HCT116 (cell line): ENCODE measurements around the gene SERGEF. TPM values are rescaled to one million over a fixed set of nuclear protein-coding genes. Genes with fewer than 3 reads are reported as not detected.

ENCODE experiments used
- ATAC-seq: fragments of 200-7000 bp; cut with Tn5 transposase; 2 replicates; pipeline ENCODE4 v1.9.1; 2020; ENCODE audit warnings: mild to moderate bottlenecking, moderate library complexity
- BruUV-seq: library from RNA; stranded (reverse); fragments of 400-500 nt; replicated peaks from 2 replicates; lab custom pipeline; 2021; lab: Mats Ljungman, UMichigan
- CTCF ChIA-PET: fragments of 300-600 bp; sonication (Branson Sonifier 250); formaldehyde crosslinking; loops from one replicate; lab custom pipeline; 2021; ENCODE audit warnings: antibody characterized with exemption; lab: Charles Lee
- POLR2A ChIA-PET: fragments of 300-600, 350-600 bp; sonication (Branson Sonifier 250); formaldehyde crosslinking; loops from one replicate; lab custom pipeline; 2021; ENCODE audit warnings: antibody characterized with exemption; lab: Charles Lee
- RAD21 ChIA-PET, 2 experiments: fragments of 300-600 bp; sonication (Branson Sonifier 250); formaldehyde crosslinking; loops; one replicate each; lab custom pipeline; 2023; ENCODE audit warnings: low total read pairs in 2 of 2; ENCODE audit not compliant: uncharacterized antibody in 2 of 2, unreplicated experiment in 2 of 2, low non-redundant PET in 1 of 2; lab: Charles Lee
- DNase-seq: peaks from one replicate; pipeline ENCODE4 v3.0.0-alpha.2; 2010; ENCODE audit warnings: low read depth, low spot score
- H2AFZ ChIP-seq: fragments of 200-600 bp; shearing (Covaris generic), sonication (generic); 2 replicates; pipeline ENCODE4 v1.6.1; 2017; ENCODE audit warnings: low read depth, mixed run types, mixed read lengths, antibody characterized with exemption, low read length; ENCODE audit not compliant: poor library complexity, severe bottlenecking
- H3K27ac ChIP-seq: 2 replicates; pipeline ENCODE4 v1.5.1; 2012; ENCODE audit warnings: low read depth, low read length
- H3K27me3 ChIP-seq: fragments of 200-600 bp; sonication (generic); 2 replicates; pipeline ENCODE4 v1.6.1; 2016; ENCODE audit warnings: mixed run types, low read length, mixed read lengths; ENCODE audit not compliant: insufficient read depth
- H3K36me3 ChIP-seq, 2 experiments: fragments of 200-500 bp in 1 of 2; fragments of 200-600 bp in 1 of 2; sonication (Bioruptor generic) in 1 of 2; sonication (generic) in 1 of 2; 2 replicates each; pipeline versions ENCODE4 v1.5.1 to v1.6.1; 2014 to 2016; ENCODE audit warnings: low read length in 2 of 2, inconsistent platforms in 1 of 2, mixed read lengths in 1 of 2, mixed run types in 1 of 2; ENCODE audit not compliant: insufficient read depth in 2 of 2, control insufficient read depth in 1 of 2
- H3K4me1 ChIP-seq, 2 experiments: fragments of 200-600 bp in 1 of 2; sonication (generic) in 1 of 2; 2 replicates each; pipeline versions ENCODE4 v1.5.1 to v1.6.1; 2012 to 2017; ENCODE audit warnings: low read length in 2 of 2, inconsistent platforms in 1 of 2, mild to moderate bottlenecking in 1 of 2, mixed read lengths in 1 of 2, mixed run types in 1 of 2, moderate library complexity in 1 of 2; ENCODE audit not compliant: insufficient read depth in 2 of 2, control insufficient read depth in 1 of 2
- H3K4me2 ChIP-seq: fragments of 200-600 bp; sonication (generic); 2 replicates; pipeline ENCODE4 v1.6.1; 2017; ENCODE audit warnings: mixed run types, low read length, mixed read lengths
- H3K4me3 ChIP-seq, 2 experiments: fragments of 200-600 bp in 1 of 2; sonication (generic) in 1 of 2; replicated peaks in 1 of 2; 2 replicates each; pipeline ENCODE4 v1.5.1; 2011 to 2016; ENCODE audit warnings: low read length in 2 of 2, control low read depth in 1 of 2, low read depth in 1 of 2, mild to moderate bottlenecking in 1 of 2, mixed read lengths in 1 of 2, mixed run types in 1 of 2
- H3K79me2 ChIP-seq: fragments of 200-600 bp; sonication (generic); 2 replicates; pipeline ENCODE4 v1.6.1; 2017; ENCODE audit warnings: mild to moderate bottlenecking, mixed run types, low read length, moderate library complexity, mixed read lengths; ENCODE audit not compliant: insufficient read depth
- H3K9ac ChIP-seq: fragments of 200-600 bp; sonication (generic); 2 replicates; pipeline ENCODE4 v1.6.1; 2016; ENCODE audit warnings: low read length, mixed read lengths
- H3K9me2 ChIP-seq: fragments of 200-600 bp; sonication (generic), shearing (Covaris generic); 2 replicates; pipeline ENCODE4 v1.6.1; 2017; ENCODE audit warnings: mixed run types, mild to moderate bottlenecking, moderate library complexity; ENCODE audit not compliant: insufficient read depth
- H3K9me3 ChIP-seq, 2 experiments: fragments of 200-500 bp in 1 of 2; fragments of 200-600 bp in 1 of 2; sonication (Bioruptor generic) in 1 of 2; sonication (generic) in 1 of 2; 2 replicates each; pipeline ENCODE4 v1.6.1; 2014 to 2017; ENCODE audit warnings: low read length in 2 of 2, mixed read lengths in 2 of 2, inconsistent platforms in 1 of 2, low read depth in 1 of 2, mild to moderate bottlenecking in 1 of 2, mixed run types in 1 of 2, moderate library complexity in 1 of 2; ENCODE audit not compliant: control insufficient read depth in 1 of 2, insufficient read depth in 1 of 2
- H4K20me1 ChIP-seq: fragments of 200-600 bp; sonication (generic), shearing (Covaris generic); 2 replicates; pipeline ENCODE4 v1.6.1; 2017; ENCODE audit warnings: mixed run types, mild to moderate bottlenecking, moderate library complexity; ENCODE audit not compliant: insufficient read depth
- CBX3 ChIP-seq: IDR thresholded peaks from 2 replicates; pipeline ENCODE4 v1.6.1; 2012; ENCODE audit warnings: low read depth
- CEBPB ChIP-seq: IDR thresholded peaks from 2 replicates; pipeline ENCODE4 v1.6.1; 2012; ENCODE audit warnings: low read depth
- CTCF ChIP-seq, 3 experiments: fragments of 200-600 bp in 1 of 3; sonication (generic) in 1 of 3; IDR thresholded peaks in 2 of 3; conservative IDR thresholded peaks in 1 of 3; 2 replicates each; pipeline ENCODE4 v1.5.1; 2012 to 2017; ENCODE audit warnings: low read depth in 2 of 3, low read length in 2 of 3, antibody characterized with exemption in 1 of 3, borderline replicate concordance in 1 of 3, control low read depth in 1 of 3, mild to moderate bottlenecking in 1 of 3, mixed read lengths in 1 of 3, mixed run types in 1 of 3, moderate library complexity in 1 of 3; ENCODE audit not compliant: insufficient read depth in 1 of 3
- POLR2A ChIP-seq: IDR thresholded peaks from 2 replicates; pipeline ENCODE4 v1.7.0; 2011; ENCODE audit warnings: borderline replicate concordance; ENCODE audit not compliant: insufficient read depth, insufficient read length; ENCODE audit errors: extremely low read depth
- RAD21 ChIP-seq: IDR thresholded peaks from 2 replicates; pipeline ENCODE4 v1.6.1; 2012; ENCODE audit warnings: low read depth, mild to moderate bottlenecking
- SP1 ChIP-seq: IDR thresholded peaks from 2 replicates; pipeline ENCODE4 v1.6.1; 2012; ENCODE audit warnings: low read depth
- intact Hi-C: fragments of 100-400 bp; cut with micrococcal nuclease; formaldehyde crosslinking; loops from 2 replicates; pipeline ENCODE4 v1.10.0; 2022
- total RNA-seq: library from RNA; stranded (reverse); gene quantifications from one replicate; pipeline ENCODE4 v1.2.1, GENCODE V29; 2021; ENCODE audit not compliant: unreplicated experiment
- TF ChIP-seq, protein P1 (sequence below): IDR thresholded peaks from 2 replicates; pipeline ENCODE4 v1.6.1; 2012

Gene SERGEF
- total RNA-seq, 1 experiment from 2014 or later = 32.8 TPM

GRCh38 chr11:17743026-17743807 lies 269.6 kb downstream of the SERGEF start:
- H3K27ac ChIP-seq = no peak overlapping the region
- ATAC-seq = no peak
- POLR2A ChIA-PET = no interaction called here
- TF ChIP-seq, protein P1, sequence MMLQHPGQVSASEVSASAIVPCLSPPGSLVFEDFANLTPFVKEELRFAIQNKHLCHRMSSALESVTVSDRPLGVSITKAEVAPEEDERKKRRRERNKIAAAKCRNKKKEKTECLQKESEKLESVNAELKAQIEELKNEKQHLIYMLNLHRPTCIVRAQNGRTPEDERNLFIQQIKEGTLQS = no peak
- TF ChIP-seq POLR2A = no peak
- no peak for TF ChIP-seq CTCF (IDR thresholded peaks at IDR 0.05 in 2 of 3, conservative IDR thresholded peaks at IDR 0.05 in 1 of 3; ENCODE audit: borderline replicate concordance in 1 of 3, insufficient read depth in 1 of 3, low read depth in 2 of 3, low read length in 2 of 3)
- TF ChIP-seq SP1 = no peak
- TF ChIP-seq CBX3 = no peak
- no peak for TF ChIP-seq RAD21
- TF ChIP-seq CEBPB = no peak
- TF ChIP-seq, all 23 proteins: peak for 0
- no peak overlapping the region for H3K4me2 ChIP-seq
- BruUV-seq = no TSS peak
- H3K9me3 ChIP-seq = no peaks in the 10 kb centered on the region
- no peak overlapping the region for H3K4me3 ChIP-seq
- no peak for DNase-seq
- intact Hi-C loops = no loop called here
- no peaks in the 10 kb centered on the region for H3K27me3 ChIP-seq
- H3K4me1 ChIP-seq = 0 out of 4 replicates have a peak, but pooled peaks cover 0 to 5% of the 10 kb centered on the region in 2 experiments
- no peak overlapping the region for H3K9ac ChIP-seq
- ChIA-PET CTCF (interaction anchor here (1.2 kb wide), 1 partner anchor 12 kb away, joined by 5 read pairs; no protein-coding TSS in a partner anchor), RAD21 (no interaction called here)
- H2AFZ ChIP-seq = no peak overlapping the region
- no peaks in the 10 kb centered on the region for H3K36me3 ChIP-seq
- no peaks in the 10 kb centered on the region for H3K9me2 ChIP-seq
- H3K79me2 ChIP-seq = no peaks in the 10 kb centered on the region
- H4K20me1 ChIP-seq = no peaks in the 10 kb centered on the region
